BLaER1 (cell line): Measurements from ENCODE around the gene CNEP1R1.

ENCODE experiments used
- H3K27ac ChIP-seq: shearing (Covaris generic); formaldehyde crosslinking; 2 replicates; pipeline ENCODE4 v1.8.1; 2022
- H3K27me3 ChIP-seq: shearing (Covaris generic); formaldehyde crosslinking; 2 replicates; pipeline ENCODE4 v1.8.1; 2022
- H3K36me3 ChIP-seq: shearing (Covaris generic); formaldehyde crosslinking; 2 replicates; pipeline ENCODE4 v1.8.1; 2022
- H3K4me1 ChIP-seq: shearing (Covaris generic); formaldehyde crosslinking; 2 replicates; pipeline ENCODE4 v1.8.1; 2022
- H3K4me2 ChIP-seq: shearing (Covaris generic); formaldehyde crosslinking; 2 replicates; pipeline ENCODE4 v1.8.1; 2022
- H3K4me3 ChIP-seq: shearing (Covaris generic); formaldehyde crosslinking; 2 replicates; pipeline ENCODE4 v1.8.1; 2022
- H3K9ac ChIP-seq: shearing (Covaris generic); formaldehyde crosslinking; 2 replicates; pipeline ENCODE4 v1.8.1; 2022
- H3K9me3 ChIP-seq: shearing (Covaris generic); formaldehyde crosslinking; 2 replicates; pipeline ENCODE4 v1.8.1; 2022
- H4K20me1 ChIP-seq: shearing (Covaris generic); formaldehyde crosslinking; 2 replicates; pipeline ENCODE4 v1.8.1; 2022
- Cebpa-rat ChIP-seq: shearing (Covaris generic); IDR thresholded peaks from 2 replicates; pipeline ENCODE4 v1.8.1; 2022

The CNEP1R1 gene, protein sequence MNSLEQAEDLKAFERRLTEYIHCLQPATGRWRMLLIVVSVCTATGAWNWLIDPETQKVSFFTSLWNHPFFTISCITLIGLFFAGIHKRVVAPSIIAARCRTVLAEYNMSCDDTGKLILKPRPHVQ

DNA sequence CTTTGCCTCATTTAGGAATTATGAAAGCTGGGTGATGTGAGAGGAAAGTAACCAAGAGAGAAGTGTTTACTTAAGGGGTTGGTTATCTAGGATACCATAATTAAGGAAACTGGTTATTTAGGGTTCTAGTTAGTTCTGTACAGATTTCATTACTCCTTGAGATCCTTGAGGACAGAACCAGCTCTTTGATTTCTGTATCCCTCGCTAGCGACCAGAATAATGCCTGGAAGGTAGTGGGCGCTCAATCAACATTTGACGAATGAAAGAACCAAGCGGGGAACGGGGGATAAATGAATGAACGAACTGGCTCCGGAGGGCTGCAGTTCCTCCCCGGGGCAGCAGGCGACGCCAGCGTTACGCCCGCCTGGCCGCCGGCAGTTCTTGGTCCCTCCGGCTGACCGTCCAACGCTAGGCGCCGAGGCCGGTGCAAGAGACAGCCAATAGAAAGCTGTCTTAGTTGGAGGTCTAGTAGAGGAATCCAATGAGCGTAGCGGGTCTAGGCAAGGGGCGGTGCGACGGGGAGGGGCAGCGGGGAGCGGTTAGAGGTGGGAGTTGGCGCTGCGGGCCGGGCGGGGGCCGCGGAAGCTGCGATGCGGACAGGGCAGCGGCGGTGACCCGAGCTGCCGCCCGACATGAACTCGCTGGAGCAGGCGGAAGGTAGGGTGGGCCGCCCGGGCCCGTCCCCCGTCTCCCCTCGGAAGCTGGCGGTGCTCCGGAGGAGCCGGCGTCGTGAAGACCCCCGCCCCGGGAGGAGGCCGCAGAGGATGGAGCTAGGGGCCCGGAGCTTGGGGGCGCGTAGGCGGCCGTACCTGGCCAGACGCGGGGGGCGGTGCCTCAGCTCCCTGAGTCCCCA is at the start of gene CNEP1R1:
TSS of gene CNEP1R1 (plus strand) at position 542 of the 853 bp plus-strand sequence. CDS start at position 633, 91 bp downstream.
- TF ChIP-seq Cebpa-rat, result no peak
- H3K9ac ChIP-seq, result peak within 1 kb of the TSS; percentile 89
- H3K9me3 ChIP-seq, result no peaks in the 10 kb centered on the region
- H3K4me2 ChIP-seq, result peak within 1 kb of the TSS; percentile 97
- peaks cover 28% of the 10 kb centered on the region for H3K4me1 ChIP-seq
- peaks cover 36% of the 10 kb centered on the region for H4K20me1 ChIP-seq
- no peaks in the 10 kb centered on the region for H3K27me3 ChIP-seq
- peak within 1 kb of the TSS; percentile 92 for H3K4me3 ChIP-seq
- peaks cover 15% of the 10 kb centered on the region for H3K36me3 ChIP-seq
- H3K27ac ChIP-seq, result peak within 1 kb of the TSS; percentile 84

DNA sequence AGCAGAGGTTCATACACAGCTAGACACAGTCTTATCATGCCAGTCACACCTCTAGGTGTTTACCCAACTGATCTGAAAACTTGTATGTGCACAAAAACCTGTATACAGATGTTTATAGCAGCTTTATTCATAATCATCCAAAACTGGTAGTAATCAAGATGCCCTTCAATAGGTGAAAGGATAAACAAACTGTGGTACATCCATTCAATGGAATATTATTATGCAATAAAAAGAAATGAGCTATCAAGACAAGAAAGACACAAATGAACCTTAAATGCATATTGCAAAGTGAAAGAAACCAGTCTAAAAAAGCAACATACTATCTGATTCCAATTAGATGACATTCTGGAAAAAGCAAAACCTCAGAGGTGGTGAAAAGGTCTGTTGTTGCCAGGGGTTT is 47.6 kb upstream of the CNEP1R1 start:
- Histone ChIP-seq H3K27me3 (no peaks in the 10 kb centered on the region), H3K36me3 (no peaks in the 10 kb centered on the region), H3K9ac (no peak overlapping the region), H3K27ac (no peak overlapping the region), H4K20me1 (no peaks in the 10 kb centered on the region), H3K4me2 (no peak overlapping the region), H3K9me3 (peaks cover 6% of the 10 kb centered on the region; the same call in 1 of the 2 replicates), H3K4me3 (no peak overlapping the region), H3K4me1 (no peaks in the 10 kb centered on the region)
- TF ChIP-seq Cebpa-rat, result no peak

DNA sequence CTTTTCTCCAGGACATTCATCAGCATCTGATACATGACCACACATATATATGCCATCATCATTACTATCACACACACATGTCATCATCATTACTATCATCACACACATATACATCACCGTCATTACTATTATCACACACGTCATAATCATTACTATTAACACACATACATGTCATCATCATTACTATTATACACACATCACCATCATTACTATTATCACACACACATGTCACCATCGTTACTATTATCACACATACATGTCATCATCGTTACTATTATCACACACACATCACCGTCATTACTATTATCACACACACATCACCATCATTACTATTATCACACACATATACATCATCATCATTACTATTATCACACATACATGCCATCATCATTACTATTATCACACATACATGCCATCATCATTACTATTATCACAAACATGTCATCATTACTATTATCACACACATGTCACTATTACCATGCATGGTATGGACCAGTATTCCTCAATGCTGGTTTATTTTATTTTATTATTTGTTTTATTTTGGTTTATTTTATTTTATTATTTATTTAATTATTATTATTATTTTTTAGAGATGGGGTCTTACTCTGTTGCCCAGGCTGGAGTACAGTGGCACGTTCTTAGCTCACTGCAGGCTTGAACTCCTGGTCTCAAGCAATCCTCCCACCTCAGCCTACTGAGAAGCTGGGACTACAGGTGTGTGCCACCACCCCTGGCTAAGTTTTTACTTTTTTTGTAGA is 46.3 kb upstream of the CNEP1R1 start:
- H3K9ac ChIP-seq, result no peak overlapping the region
- H3K4me1 ChIP-seq, result no peaks in the 10 kb centered on the region
- no peaks in the 10 kb centered on the region for H3K36me3 ChIP-seq
- no peaks in the 10 kb centered on the region for H4K20me1 ChIP-seq
- H3K4me3 ChIP-seq, result no peak overlapping the region
- H3K9me3 ChIP-seq, result peaks cover 6% of the 10 kb centered on the region; the same call in 1 of the 2 replicates
- no peak for TF ChIP-seq Cebpa-rat
- no peaks in the 10 kb centered on the region for H3K27me3 ChIP-seq
- H3K27ac ChIP-seq, result no peak overlapping the region
- no peak overlapping the region for H3K4me2 ChIP-seq

DNA sequence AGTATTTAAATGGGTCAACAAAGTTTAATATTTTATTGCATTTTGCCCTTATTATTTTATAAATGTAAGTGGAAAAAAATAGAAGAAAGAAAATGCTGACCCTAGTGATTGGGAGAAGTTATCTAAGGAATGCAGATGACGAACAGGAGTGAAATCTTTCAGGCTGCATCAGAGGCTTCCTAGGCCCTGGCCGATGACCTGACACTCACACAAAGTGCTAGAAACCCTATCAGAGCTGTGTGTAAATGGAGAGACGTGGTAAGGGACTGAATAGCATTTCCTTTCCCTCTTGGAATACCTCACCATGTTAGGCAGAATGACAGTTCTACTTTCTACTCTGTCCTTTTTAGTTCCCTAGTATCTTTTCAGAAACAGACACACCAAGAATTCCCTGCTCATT is 44.9 kb upstream of the CNEP1R1 start:
- Histone ChIP-seq H3K27ac (no peak overlapping the region), H4K20me1 (no peaks in the 10 kb centered on the region), H3K4me1 (no peaks in the 10 kb centered on the region), H3K4me2 (no peak overlapping the region), H3K9me3 (peaks cover 6% of the 10 kb centered on the region; the same call in 1 of the 2 replicates), H3K4me3 (no peak overlapping the region), H3K36me3 (no peaks in the 10 kb centered on the region), H3K27me3 (no peaks in the 10 kb centered on the region), H3K9ac (no peak overlapping the region)
- no peak for TF ChIP-seq Cebpa-rat

DNA sequence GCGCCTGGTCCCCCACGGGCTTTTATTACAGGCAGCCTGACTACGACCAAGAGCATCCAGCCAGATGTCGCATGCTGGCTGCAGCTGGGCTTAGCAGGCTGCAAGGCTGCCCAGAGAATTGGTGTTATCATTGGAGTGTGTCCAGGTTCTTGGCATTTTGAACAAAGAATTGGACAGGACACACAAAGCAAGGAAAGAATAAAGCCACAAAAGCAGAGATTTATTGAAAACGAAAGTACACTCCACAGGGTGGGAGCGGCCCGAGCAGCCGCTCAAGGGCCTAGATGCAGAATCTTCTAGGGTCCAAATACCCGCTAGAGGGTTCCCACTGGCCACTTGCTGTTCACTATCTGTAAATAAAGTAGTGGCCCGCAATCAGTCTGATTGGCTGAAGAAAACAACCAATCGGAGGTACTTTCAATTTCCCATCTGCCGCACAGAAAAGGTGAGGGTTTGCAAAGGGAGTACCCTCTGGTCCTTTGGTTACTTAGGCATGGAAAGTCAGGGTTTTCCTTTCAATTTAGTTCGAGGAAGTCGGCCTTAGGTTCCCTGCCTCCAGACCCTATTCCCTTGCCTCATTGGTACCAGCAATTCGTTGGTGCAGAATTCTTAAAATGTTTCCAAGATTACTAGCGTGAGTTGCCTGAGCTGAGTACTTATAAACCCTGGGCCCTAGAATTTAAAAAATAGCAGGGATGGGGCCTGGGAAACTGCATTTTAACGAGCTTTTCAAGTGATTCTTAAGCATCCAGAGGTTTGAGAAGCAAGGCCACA is 38.5 kb upstream of the CNEP1R1 start:
- H4K20me1 ChIP-seq, result no peaks in the 10 kb centered on the region
- no peaks in the 10 kb centered on the region for H3K36me3 ChIP-seq
- H3K27me3 ChIP-seq, result no peaks in the 10 kb centered on the region
- no peak for TF ChIP-seq Cebpa-rat
- H3K9ac ChIP-seq, result no peak overlapping the region
- H3K4me2 ChIP-seq, result no peak overlapping the region
- H3K4me1 ChIP-seq, result no peaks in the 10 kb centered on the region
- no peaks in the 10 kb centered on the region for H3K9me3 ChIP-seq
- no peak overlapping the region for H3K27ac ChIP-seq
- no peak overlapping the region for H3K4me3 ChIP-seq

DNA sequence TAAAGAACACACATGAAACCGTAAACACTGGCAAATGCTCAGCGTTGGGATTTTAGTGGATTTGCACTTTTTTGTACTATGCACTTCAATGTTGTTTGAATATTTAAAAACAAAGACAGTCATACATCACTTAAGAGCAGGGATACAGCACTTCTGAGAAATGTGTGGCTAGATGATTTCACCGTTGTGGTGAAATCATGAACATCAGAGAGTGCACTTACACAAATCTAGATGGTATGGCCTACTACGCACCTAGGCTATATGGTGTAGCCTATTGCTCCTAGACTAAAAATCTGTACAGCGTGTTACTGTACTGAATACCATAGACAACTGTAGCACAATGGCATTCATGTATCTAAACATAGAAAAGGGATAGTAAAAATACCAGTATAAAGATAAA is 37.6 kb upstream of the CNEP1R1 start:
- H3K4me2 ChIP-seq, result no peak overlapping the region
- H4K20me1 ChIP-seq, result no peaks in the 10 kb centered on the region
- H3K27me3 ChIP-seq, result no peaks in the 10 kb centered on the region
- no peak overlapping the region for H3K27ac ChIP-seq
- H3K9me3 ChIP-seq, result no peaks in the 10 kb centered on the region
- no peaks in the 10 kb centered on the region for H3K36me3 ChIP-seq
- no peak overlapping the region for H3K4me3 ChIP-seq
- H3K9ac ChIP-seq, result no peak overlapping the region
- no peak for TF ChIP-seq Cebpa-rat
- no peaks in the 10 kb centered on the region for H3K4me1 ChIP-seq

DNA sequence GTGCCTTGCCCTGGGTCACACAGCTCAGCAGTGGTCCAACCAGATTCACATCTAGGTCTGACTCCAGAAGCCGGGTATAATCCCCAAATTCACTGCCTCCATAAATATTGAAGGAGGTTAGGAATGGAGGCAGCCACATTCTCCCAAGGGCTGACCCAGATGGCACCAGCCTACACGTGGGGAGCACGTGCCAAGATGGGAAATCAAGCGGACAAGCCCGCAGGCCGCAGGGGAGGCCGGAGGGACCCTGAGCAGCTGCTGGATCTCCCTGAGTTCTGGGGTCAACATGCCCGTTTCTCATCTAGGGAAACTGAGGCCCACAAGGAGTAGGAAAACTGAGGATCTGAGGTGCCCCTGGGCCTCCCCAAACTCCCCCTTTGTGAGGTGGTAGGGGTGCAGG is 32.2 kb upstream of the CNEP1R1 start:
- Histone ChIP-seq H3K4me2 (no peak overlapping the region), H3K27me3 (no peaks in the 10 kb centered on the region), H3K9me3 (no peaks in the 10 kb centered on the region), H3K9ac (no peak overlapping the region), H4K20me1 (no peaks in the 10 kb centered on the region), H3K4me1 (no peaks in the 10 kb centered on the region), H3K27ac (no peak overlapping the region), H3K36me3 (no peaks in the 10 kb centered on the region), H3K4me3 (no peak overlapping the region)
- TF ChIP-seq Cebpa-rat, result no peak

DNA sequence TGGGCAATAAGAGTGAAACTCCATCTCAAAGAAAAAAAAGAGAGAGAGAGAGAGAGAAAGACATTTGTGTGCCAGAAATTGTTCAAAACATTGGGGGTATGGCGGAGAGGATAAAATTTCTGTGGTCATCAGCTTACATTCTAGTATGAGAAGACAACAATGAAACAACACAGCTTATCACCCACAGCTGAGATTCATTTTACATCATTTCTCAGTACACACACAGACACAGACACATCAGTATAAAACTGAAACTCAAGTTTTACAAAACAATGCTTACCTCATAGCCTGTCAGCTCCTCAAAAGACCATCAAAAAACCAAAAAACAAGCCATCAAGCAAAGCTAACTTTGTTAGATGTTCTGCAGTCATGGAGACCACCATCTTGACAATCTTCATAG is 31.4 kb upstream of the CNEP1R1 start:
- no peaks in the 10 kb centered on the region for H3K27me3 ChIP-seq
- H3K9me3 ChIP-seq, result no peaks in the 10 kb centered on the region
- H3K27ac ChIP-seq, result no peak overlapping the region
- no peak for TF ChIP-seq Cebpa-rat
- no peaks in the 10 kb centered on the region for H4K20me1 ChIP-seq
- H3K36me3 ChIP-seq, result no peaks in the 10 kb centered on the region
- no peaks in the 10 kb centered on the region for H3K4me1 ChIP-seq
- no peak overlapping the region for H3K4me2 ChIP-seq
- H3K4me3 ChIP-seq, result no peak overlapping the region
- no peak overlapping the region for H3K9ac ChIP-seq

DNA sequence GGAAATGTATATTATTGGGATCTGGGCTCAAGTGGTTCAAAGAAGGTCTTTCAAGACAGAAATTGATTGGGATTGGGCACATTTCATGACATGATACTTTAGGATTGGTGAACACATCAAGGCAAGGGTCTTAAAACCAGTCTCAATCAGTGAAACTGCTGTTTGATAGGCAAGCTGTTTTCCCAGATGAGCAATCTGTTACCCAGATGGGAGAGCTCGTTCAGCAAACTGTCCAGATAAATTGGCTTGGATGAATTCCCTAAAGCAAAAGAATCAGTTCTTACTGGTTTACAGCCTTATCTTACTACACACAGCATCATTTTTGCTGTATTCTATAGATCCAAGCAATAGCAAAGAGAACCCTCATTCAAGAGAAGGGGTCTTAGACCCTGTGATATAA is 31.0 kb upstream of the CNEP1R1 start:
- Histone ChIP-seq H3K36me3 (no peaks in the 10 kb centered on the region), H3K9me3 (no peaks in the 10 kb centered on the region), H3K4me2 (no peak overlapping the region), H3K27ac (no peak overlapping the region), H3K27me3 (no peaks in the 10 kb centered on the region), H3K9ac (no peak overlapping the region), H3K4me1 (no peaks in the 10 kb centered on the region), H3K4me3 (no peak overlapping the region), H4K20me1 (no peaks in the 10 kb centered on the region)
- TF ChIP-seq Cebpa-rat, result no peak
